H1 (cell line): Measurements from ENCODE around the gene TSHR. TPM values are rescaled to one million over a fixed set of nuclear protein-coding genes. Genes with fewer than 3 reads are reported as not detected.

Experiments
- BRCA1 ChIP-seq: IDR thresholded peaks from 2 replicates; pipeline ENCODE4 v1.6.1; 2012; ENCODE audit warnings: low read depth, low read length, improper control_type of control experiment
- CEBPB ChIP-seq: IDR thresholded peaks from 2 replicates; pipeline ENCODE4 v1.6.1; 2012; ENCODE audit warnings: low read depth, low read length
- CREB1 ChIP-seq: IDR thresholded peaks from 2 replicates; pipeline ENCODE4 v1.6.1; 2012; ENCODE audit warnings: inconsistent platforms
- EGR1 ChIP-seq: IDR thresholded peaks from 2 replicates; pipeline ENCODE4 v1.6.1; 2011; ENCODE audit warnings: low read depth, low read length, borderline replicate concordance
- EZH2 ChIP-seq: fragments of 200-600 bp; sonication (generic); IDR thresholded peaks from 2 replicates; pipeline ENCODE4 v1.7.1; 2012; ENCODE audit warnings: low read depth, mild to moderate bottlenecking, moderate library complexity, low read length, inconsistent platforms; ENCODE audit not compliant: severe bottlenecking
- KDM1A ChIP-seq: fragments of 200-600, 300-600 bp; sonication (generic); IDR thresholded peaks from 2 replicates; pipeline ENCODE4 v1.7.1; 2016; ENCODE audit warnings: mild to moderate bottlenecking, low read length, borderline replicate concordance
- NRF1 ChIP-seq: IDR thresholded peaks from 2 replicates; pipeline ENCODE4 v1.6.1; 2011; ENCODE audit warnings: mild to moderate bottlenecking, low read depth, low read length, improper control_type of control experiment
- POLR2A ChIP-seq, 2 experiments: IDR thresholded peaks; 1 replicate in 1 of 2; 2 replicates in 1 of 2; pipeline ENCODE4 v1.6.1; 2011; ENCODE audit warnings: low read depth in 2 of 2, low read length in 2 of 2, mild to moderate bottlenecking in 2 of 2; ENCODE audit errors: control extremely low read depth in 1 of 2
- RAD21 ChIP-seq, 2 experiments: IDR thresholded peaks in 1 of 2; conservative IDR thresholded peaks in 1 of 2; 2 replicates each; pipeline ENCODE4 v1.6.1; 2011; ENCODE audit warnings: low read depth in 2 of 2, low read length in 2 of 2, improper control_type of control experiment in 1 of 2, inconsistent platforms in 1 of 2, mild to moderate bottlenecking in 1 of 2, moderate library complexity in 1 of 2
- SP1 ChIP-seq: IDR thresholded peaks from 2 replicates; pipeline ENCODE4 v1.6.1; 2011; ENCODE audit warnings: low read depth, low read length
- SP4 ChIP-seq: IDR thresholded peaks from 2 replicates; pipeline ENCODE4 v1.6.1; 2012; ENCODE audit warnings: low read length, inconsistent platforms
- TAF7 ChIP-seq: optimal IDR thresholded peaks from 2 replicates; pipeline ENCODE3; 2011; ENCODE audit warnings: low read depth, mild to moderate bottlenecking, inconsistent platforms, low read length, moderate library complexity, borderline replicate concordance
- polyA plus RNA-seq, 7 experiments: library from polyadenylated mRNA; depleted of rRNA in 3 of 7; stranded (reverse) in 5 of 7; unstranded in 2 of 7; fragments of >200 nt in 5 of 7; fragments of 200-250 nt in 2 of 7; gene quantifications; 1 replicate in 5 of 7; 2 replicates in 1 of 7; 4 replicates in 1 of 7; pipeline versions ENCODE4 v1.2.1 to v1.2.3, GENCODE V29; 2011 to 2013; ENCODE audit warnings: missing spikeins in 2 of 7, mixed read lengths in 2 of 7
- total RNA-seq: library from RNA; stranded (reverse); fragmentation: NEBNext Ultra II Directional; extraction: Animal tissue kit (Norgen Biotek cat#: 25700); gene quantifications from 2 replicates; pipeline ENCODE4 v1.2.1, GENCODE V29; 2021
- TF ChIP-seq, protein P1 (sequence below): fragments of 300-600 bp; sonication (generic); IDR thresholded peaks from 2 replicates; pipeline ENCODE4 v1.7.1; 2012; ENCODE audit warnings: low read length, moderate library complexity, mild to moderate bottlenecking, inconsistent platforms; ENCODE audit not compliant: insufficient replicate concordance

TSHR gene
- total and polyA plus RNA-seq, 2 of the 8 experiments (the other 6 are each of a cell fraction or from before 2014, with no cell fraction given): 0.27 TPM; not detected in 1

DNA sequence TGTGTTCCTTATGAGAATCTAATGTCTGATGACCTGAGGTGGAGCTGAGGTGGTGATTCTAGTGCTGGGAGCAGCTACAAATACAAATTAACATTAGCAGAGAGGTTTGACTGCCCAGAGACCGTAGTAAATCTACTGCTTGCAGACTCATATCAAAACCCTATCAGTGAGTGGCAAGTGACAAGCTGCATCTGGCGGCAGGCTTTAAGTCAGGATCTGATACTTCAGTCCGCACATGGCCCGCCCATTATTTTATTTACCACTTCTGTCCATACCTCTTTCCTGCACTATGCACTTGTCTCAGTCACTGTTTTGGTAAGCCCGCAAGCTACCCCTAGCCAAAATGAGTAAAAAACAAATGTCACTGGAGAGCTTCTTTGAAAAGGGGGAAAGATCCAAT, 25.3 kb upstream of the TSHR start (continued):
- TF ChIP-seq, protein P1, sequence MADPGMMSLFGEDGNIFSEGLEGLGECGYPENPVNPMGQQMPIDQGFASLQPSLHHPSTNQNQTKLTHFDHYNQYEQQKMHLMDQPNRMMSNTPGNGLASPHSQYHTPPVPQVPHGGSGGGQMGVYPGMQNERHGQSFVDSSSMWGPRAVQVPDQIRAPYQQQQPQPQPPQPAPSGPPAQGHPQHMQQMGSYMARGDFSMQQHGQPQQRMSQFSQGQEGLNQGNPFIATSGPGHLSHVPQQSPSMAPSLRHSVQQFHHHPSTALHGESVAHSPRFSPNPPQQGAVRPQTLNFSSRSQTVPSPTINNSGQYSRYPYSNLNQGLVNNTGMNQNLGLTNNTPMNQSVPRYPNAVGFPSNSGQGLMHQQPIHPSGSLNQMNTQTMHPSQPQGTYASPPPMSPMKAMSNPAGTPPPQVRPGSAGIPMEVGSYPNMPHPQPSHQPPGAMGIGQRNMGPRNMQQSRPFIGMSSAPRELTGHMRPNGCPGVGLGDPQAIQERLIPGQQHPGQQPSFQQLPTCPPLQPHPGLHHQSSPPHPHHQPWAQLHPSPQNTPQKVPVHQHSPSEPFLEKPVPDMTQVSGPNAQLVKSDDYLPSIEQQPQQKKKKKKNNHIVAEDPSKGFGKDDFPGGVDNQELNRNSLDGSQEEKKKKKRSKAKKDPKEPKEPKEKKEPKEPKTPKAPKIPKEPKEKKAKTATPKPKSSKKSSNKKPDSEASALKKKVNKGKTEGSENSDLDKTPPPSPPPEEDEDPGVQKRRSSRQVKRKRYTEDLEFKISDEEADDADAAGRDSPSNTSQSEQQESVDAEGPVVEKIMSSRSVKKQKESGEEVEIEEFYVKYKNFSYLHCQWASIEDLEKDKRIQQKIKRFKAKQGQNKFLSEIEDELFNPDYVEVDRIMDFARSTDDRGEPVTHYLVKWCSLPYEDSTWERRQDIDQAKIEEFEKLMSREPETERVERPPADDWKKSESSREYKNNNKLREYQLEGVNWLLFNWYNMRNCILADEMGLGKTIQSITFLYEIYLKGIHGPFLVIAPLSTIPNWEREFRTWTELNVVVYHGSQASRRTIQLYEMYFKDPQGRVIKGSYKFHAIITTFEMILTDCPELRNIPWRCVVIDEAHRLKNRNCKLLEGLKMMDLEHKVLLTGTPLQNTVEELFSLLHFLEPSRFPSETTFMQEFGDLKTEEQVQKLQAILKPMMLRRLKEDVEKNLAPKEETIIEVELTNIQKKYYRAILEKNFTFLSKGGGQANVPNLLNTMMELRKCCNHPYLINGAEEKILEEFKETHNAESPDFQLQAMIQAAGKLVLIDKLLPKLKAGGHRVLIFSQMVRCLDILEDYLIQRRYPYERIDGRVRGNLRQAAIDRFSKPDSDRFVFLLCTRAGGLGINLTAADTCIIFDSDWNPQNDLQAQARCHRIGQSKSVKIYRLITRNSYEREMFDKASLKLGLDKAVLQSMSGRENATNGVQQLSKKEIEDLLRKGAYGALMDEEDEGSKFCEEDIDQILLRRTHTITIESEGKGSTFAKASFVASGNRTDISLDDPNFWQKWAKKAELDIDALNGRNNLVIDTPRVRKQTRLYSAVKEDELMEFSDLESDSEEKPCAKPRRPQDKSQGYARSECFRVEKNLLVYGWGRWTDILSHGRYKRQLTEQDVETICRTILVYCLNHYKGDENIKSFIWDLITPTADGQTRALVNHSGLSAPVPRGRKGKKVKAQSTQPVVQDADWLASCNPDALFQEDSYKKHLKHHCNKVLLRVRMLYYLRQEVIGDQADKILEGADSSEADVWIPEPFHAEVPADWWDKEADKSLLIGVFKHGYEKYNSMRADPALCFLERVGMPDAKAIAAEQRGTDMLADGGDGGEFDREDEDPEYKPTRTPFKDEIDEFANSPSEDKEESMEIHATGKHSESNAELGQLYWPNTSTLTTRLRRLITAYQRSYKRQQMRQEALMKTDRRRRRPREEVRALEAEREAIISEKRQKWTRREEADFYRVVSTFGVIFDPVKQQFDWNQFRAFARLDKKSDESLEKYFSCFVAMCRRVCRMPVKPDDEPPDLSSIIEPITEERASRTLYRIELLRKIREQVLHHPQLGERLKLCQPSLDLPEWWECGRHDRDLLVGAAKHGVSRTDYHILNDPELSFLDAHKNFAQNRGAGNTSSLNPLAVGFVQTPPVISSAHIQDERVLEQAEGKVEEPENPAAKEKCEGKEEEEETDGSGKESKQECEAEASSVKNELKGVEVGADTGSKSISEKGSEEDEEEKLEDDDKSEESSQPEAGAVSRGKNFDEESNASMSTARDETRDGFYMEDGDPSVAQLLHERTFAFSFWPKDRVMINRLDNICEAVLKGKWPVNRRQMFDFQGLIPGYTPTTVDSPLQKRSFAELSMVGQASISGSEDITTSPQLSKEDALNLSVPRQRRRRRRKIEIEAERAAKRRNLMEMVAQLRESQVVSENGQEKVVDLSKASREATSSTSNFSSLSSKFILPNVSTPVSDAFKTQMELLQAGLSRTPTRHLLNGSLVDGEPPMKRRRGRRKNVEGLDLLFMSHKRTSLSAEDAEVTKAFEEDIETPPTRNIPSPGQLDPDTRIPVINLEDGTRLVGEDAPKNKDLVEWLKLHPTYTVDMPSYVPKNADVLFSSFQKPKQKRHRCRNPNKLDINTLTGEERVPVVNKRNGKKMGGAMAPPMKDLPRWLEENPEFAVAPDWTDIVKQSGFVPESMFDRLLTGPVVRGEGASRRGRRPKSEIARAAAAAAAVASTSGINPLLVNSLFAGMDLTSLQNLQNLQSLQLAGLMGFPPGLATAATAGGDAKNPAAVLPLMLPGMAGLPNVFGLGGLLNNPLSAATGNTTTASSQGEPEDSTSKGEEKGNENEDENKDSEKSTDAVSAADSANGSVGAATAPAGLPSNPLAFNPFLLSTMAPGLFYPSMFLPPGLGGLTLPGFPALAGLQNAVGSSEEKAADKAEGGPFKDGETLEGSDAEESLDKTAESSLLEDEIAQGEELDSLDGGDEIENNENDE: no peak
- TF ChIP-seq EZH2 (no peak), BRCA1 (no peak), POLR2A (IDR thresholded peaks at IDR 0.05; ENCODE audit: control extremely low read depth in 1 of 2, low read depth in 2 of 2, low read length in 2 of 2) (no peak), NRF1 (no peak), KDM1A (no peak), CEBPB (no peak), EGR1 (no peak), CREB1 (no peak), SP1 (no peak), RAD21 (IDR thresholded peaks at IDR 0.05 in 1 of 2, conservative IDR thresholded peaks at IDR 0.05 in 1 of 2; ENCODE audit: low read depth in 2 of 2, low read length in 2 of 2) (no peak), SP4 (no peak), TAF7 (no peak)
